SK-N-SH (cell line): ENCODE results near the gene NHERF2. TPM values are rescaled to one million over a fixed set of nuclear protein-coding genes. Genes with fewer than 3 reads are reported as not detected.

Source experiments
- CTCF ChIA-PET: fragments of 300-600, 350-600 bp; formaldehyde crosslinking; extraction: SDS; loops from one replicate; lab custom pipeline; 2021; lab: Yijun Ruan, JAX
- POLR2A ChIA-PET: fragments of 350-600 bp; sonication (Branson Sonifier 250); formaldehyde crosslinking; extraction: SDS; loops from one replicate; lab custom pipeline; 2020; ENCODE audit warnings: antibody characterized with exemption, inconsistent platforms; lab: Yijun Ruan, JAX
- DNase-seq: peaks from one replicate; pipeline ENCODE4 v3.0.0; 2012
- H2AFZ ChIP-seq: fragments of 200-600 bp; sonication (generic); 2 replicates; pipeline ENCODE4 v1.8.1; 2016; ENCODE audit warnings: antibody characterized with exemption, mild to moderate bottlenecking, low read depth
- H3F3A ChIP-seq: fragments of 200-600 bp; sonication (generic); replicated peaks from 2 replicates; pipeline ENCODE3; 2016; ENCODE audit warnings: antibody characterized with exemption, mild to moderate bottlenecking; ENCODE audit not compliant: insufficient read depth
- H3K27ac ChIP-seq, 2 experiments: fragments of 200-500 bp in 1 of 2; fragments of 200-600 bp in 1 of 2; sonication (Bioruptor generic) in 1 of 2; sonication (generic), shearing (Covaris generic) in 1 of 2; 2 replicates each; pipeline versions ENCODE4 v1.5.1 to v1.6.1; 2014 to 2016; ENCODE audit warnings: low read depth in 2 of 2, inconsistent platforms in 1 of 2, low read length in 1 of 2, mild to moderate bottlenecking in 1 of 2, mixed read lengths in 1 of 2
- H3K27me3 ChIP-seq: fragments of 200-600 bp; sonication (generic), shearing (Covaris generic); 2 replicates; pipeline ENCODE4 v1.6.1; 2016; ENCODE audit warnings: mixed run types; ENCODE audit not compliant: insufficient read depth
- H3K36me3 ChIP-seq, 2 experiments: fragments of 200-500 bp in 1 of 2; fragments of 200-600 bp in 1 of 2; sonication (Bioruptor generic) in 1 of 2; sonication (generic) in 1 of 2; replicated peaks in 1 of 2; 2 replicates each; pipeline versions ENCODE3 to v1.5.1; 2014 to 2016; ENCODE audit warnings: low read length in 1 of 2, mild to moderate bottlenecking in 1 of 2; ENCODE audit not compliant: insufficient read depth in 2 of 2, control insufficient read depth in 1 of 2
- H3K4me1 ChIP-seq, 2 experiments: fragments of 200-500 bp in 1 of 2; fragments of 200-600 bp in 1 of 2; sonication (Bioruptor generic) in 1 of 2; sonication (generic), shearing (Covaris generic) in 1 of 2; 2 replicates each; pipeline versions ENCODE4 v1.5.1 to v1.6.1; 2014 to 2016; ENCODE audit warnings: low read depth in 1 of 2, low read length in 1 of 2, mixed run types in 1 of 2; ENCODE audit not compliant: insufficient read depth in 2 of 2, control insufficient read depth in 1 of 2
- H3K4me2 ChIP-seq: fragments of 200-600 bp; sonication (generic), shearing (Covaris generic); 2 replicates; pipeline ENCODE4 v1.6.1; 2017; ENCODE audit warnings: mixed run types
- H3K4me3 ChIP-seq, 2 experiments: fragments of 200-500 bp in 1 of 2; fragments of 200-600 bp in 1 of 2; sonication (Bioruptor generic) in 1 of 2; sonication (generic), shearing (Covaris generic) in 1 of 2; 2 replicates each; pipeline versions ENCODE4 v1.5.1 to v1.8.1; 2014 to 2016; ENCODE audit warnings: low read depth in 2 of 2, inconsistent platforms in 1 of 2, low read length in 1 of 2, mild to moderate bottlenecking in 1 of 2, mixed read lengths in 1 of 2, moderate library complexity in 1 of 2
- H3K79me2 ChIP-seq: fragments of 200-600 bp; sonication (generic); 2 replicates; pipeline ENCODE4 v1.8.1; 2017; ENCODE audit warnings: mild to moderate bottlenecking; ENCODE audit not compliant: insufficient read depth
- H3K9ac ChIP-seq: fragments of 200-600 bp; sonication (generic); 2 replicates; pipeline ENCODE4 v1.6.1; 2017; ENCODE audit warnings: mixed run types
- H3K9me2 ChIP-seq: fragments of 200-600 bp; sonication (generic); 2 replicates; pipeline ENCODE4 v1.6.1; 2017; ENCODE audit warnings: mixed run types
- H3K9me3 ChIP-seq: fragments of 200-600 bp; sonication (generic); 2 replicates; pipeline ENCODE4 v1.6.1; 2017; ENCODE audit warnings: mixed run types, mild to moderate bottlenecking, moderate library complexity
- H4K20me1 ChIP-seq: fragments of 200-600 bp; sonication (generic); 2 replicates; pipeline ENCODE4 v1.6.1; 2017; ENCODE audit warnings: mild to moderate bottlenecking, mixed run types; ENCODE audit not compliant: insufficient read depth
- CHD2 ChIP-seq: fragments of 150-350 bp; IDR thresholded peaks from 2 replicates; pipeline ENCODE4 v1.6.1; 2018; ENCODE audit warnings: low read length; ENCODE audit not compliant: partially characterized antibody
- EZH2phosphoT487 ChIP-seq: fragments of 200-600 bp; sonication (generic); IDR thresholded peaks from 2 replicates; pipeline ENCODE4 v1.6.1; 2017; ENCODE audit warnings: low read depth, mixed run types, mild to moderate bottlenecking, antibody characterized with exemption, moderate library complexity, borderline replicate concordance
- IRF3 ChIP-seq: fragments of 150-350 bp; IDR thresholded peaks from 2 replicates; pipeline ENCODE4 v1.6.1; 2016; ENCODE audit warnings: mild to moderate bottlenecking, low read depth, low read length
- MAX ChIP-seq: IDR thresholded peaks from 2 replicates; pipeline ENCODE4 v1.4.0; 2012; ENCODE audit warnings: low read depth
- MEF2A ChIP-seq: IDR thresholded peaks from 2 replicates; pipeline ENCODE4 v1.4.0; 2012; ENCODE audit warnings: low read depth, borderline replicate concordance
- NFIC ChIP-seq: IDR thresholded peaks from 2 replicates; pipeline ENCODE4 v1.4.0; 2012; ENCODE audit warnings: borderline replicate concordance
- RAD21 ChIP-seq: IDR thresholded peaks from 2 replicates; pipeline ENCODE4 v1.6.1; 2012; ENCODE audit warnings: mild to moderate bottlenecking, low read length
- REST ChIP-seq: IDR thresholded peaks from 2 replicates; pipeline ENCODE4 v1.6.1; 2012; ENCODE audit warnings: mild to moderate bottlenecking, low read depth, low read length, moderate library complexity
- RXRA ChIP-seq: IDR thresholded peaks from 2 replicates; pipeline ENCODE4 v1.4.0; 2012; ENCODE audit warnings: low read depth, mild to moderate bottlenecking, borderline replicate concordance
- TAF1 ChIP-seq: IDR thresholded peaks from 2 replicates; pipeline ENCODE4 v1.6.1; 2012; ENCODE audit warnings: low read depth, mild to moderate bottlenecking, low read length, moderate library complexity, borderline replicate concordance
- TCF12 ChIP-seq: IDR thresholded peaks from 2 replicates; pipeline ENCODE4 v1.4.0; 2012
- USF2 ChIP-seq: fragments of 150-350 bp; IDR thresholded peaks from 2 replicates; pipeline ENCODE4 v1.6.1; 2017; ENCODE audit warnings: antibody characterized with exemption, low read length, low read depth, borderline replicate concordance
- ZBTB33 ChIP-seq: IDR thresholded peaks from 2 replicates; pipeline ENCODE4 v1.4.0; 2012; ENCODE audit warnings: low read depth, borderline replicate concordance
- WGBS: methylation state at CpG from one replicate; pipeline ENCODE4 v1.1.6; 2017; ENCODE audit warnings: low lambda C conversion rate; 5-methylcytosine and 5-hydroxymethylcytosine counted together
- polyA plus RNA-seq, 3 experiments: library from polyadenylated mRNA; depleted of rRNA; stranded (reverse); fragments of >200 nt; gene quantifications; 2 replicates each; pipeline ENCODE4 v1.2.3, GENCODE V29; 2012

Gene NHERF2
- polyA plus RNA-seq, 1 of the 3 experiments (the other 2 are of a cell fraction): 53.8 TPM

- CTCF ChIA-PET: interaction anchor here (1.3 to 12.9 kb wide), 3 partner anchors 8 to 18 kb away, joined by 4 to 108 read pairs (median 4); no protein-coding TSS in a partner anchor
- H3K4me2 ChIP-seq: peak overlapping the region; percentile 85
These were observed 36.2 kb upstream of the NHERF2 start for GRCh38 chr16:1990351-1991134.

GRCh38 chr16:1991135-1991551 is 35.6 kb upstream of the NHERF2 start:
- WGBS: 95% methylated on average over 13 of the region's 18 CpGs
- Histone ChIP-seq H2AFZ (no peak overlapping the region), H3K27me3 (no peaks in the 10 kb centered on the region), H3K79me2 (peaks cover 2% of the 10 kb centered on the region; the same call in 1 of the 2 replicates)
- TF ChIP-seq TAF1: no peak
- TF ChIP-seq ZBTB33: no peak
- no peak for TF ChIP-seq REST
- no peak for TF ChIP-seq IRF3
- TF ChIP-seq TCF12: no peak
- no peak for TF ChIP-seq USF2
- TF ChIP-seq MEF2A: no peak
- TF ChIP-seq, all 33 proteins: peak for 0
- Histone ChIP-seq H3K36me3 (peaks cover 0 to 5% of the 10 kb centered on the region in 2 experiments), H3K4me3 (peak overlapping the region in 1 of 2 experiments; percentile 62; a peak in 1 of 4 replicates), H3K9ac (no peak overlapping the region), H4K20me1 (no peaks in the 10 kb centered on the region), H3K4me1 (peaks cover 0 to 18% of the 10 kb centered on the region in 2 experiments; a peak in 1 of 4 replicates), H3K9me2 (no peaks in the 10 kb centered on the region), H3F3A (peaks cover 16% of the 10 kb centered on the region), H3K27ac (no peak overlapping the region), H3K4me2 (0 out of 2 replicates have a peak overlapping the region, but pooled peaks have one; percentile 85), H3K9me3 (no peaks in the 10 kb centered on the region)
- ChIA-PET POLR2A (no interaction called here), CTCF (interaction anchor here (1.3 to 12.9 kb wide), 2 partner anchors 13 to 18 kb away, joined by 4 to 108 read pairs; no protein-coding TSS in a partner anchor)
- no peak for DNase-seq

More at GRCh38 chr16:1990351-1991134, 36.2 kb upstream of the NHERF2 start:
- DNase-seq: peak; percentile 82
- peak overlapping the region; percentile 62 for H3K4me3 ChIP-seq
- H3K9me3 ChIP-seq: no peaks in the 10 kb centered on the region
- peak overlapping the region; percentile 46; the same call in 1 of the 2 replicates for H3K9ac ChIP-seq
- peak overlapping the region in 1 of 2 experiments; percentile 58; a peak in 1 of 4 replicates for H3K27ac ChIP-seq
- H2AFZ ChIP-seq: 0 out of 2 replicates have a peak overlapping the region, but pooled peaks have one; percentile 41
- H3F3A ChIP-seq: peaks cover 11% of the 10 kb centered on the region
- TF ChIP-seq NFIC (no peak), TAF1 (no peak), MAX (no peak), EZH2phosphoT487 (no peak), RXRA (no peak), CHD2 (no peak), RAD21 (no peak), IRF3 (no peak)
- no peaks in the 10 kb centered on the region for H3K27me3 ChIP-seq
- 28% methylated on average over 23 of the region's 50 CpGs for WGBS
- no peaks in the 10 kb centered on the region for H3K9me2 ChIP-seq
- H3K36me3 ChIP-seq: peaks cover 4 to 11% of the 10 kb centered on the region in 2 experiments
- no peaks in the 10 kb centered on the region for H4K20me1 ChIP-seq
- peaks cover 8% of the 10 kb centered on the region; the same call in 1 of the 2 replicates for H3K79me2 ChIP-seq
- peaks cover 0 to 19% of the 10 kb centered on the region in 2 experiments; a peak in 1 of 4 replicates for H3K4me1 ChIP-seq
- POLR2A ChIA-PET: interaction anchor here (2.3 kb wide), 1 partner anchor 26 kb away, joined by 8 read pairs; the partner anchor contains the start of gene RPS2
